HUES64 (cell line): ENCODE results near the gene RMI2.

Experiments used
- H3K27ac ChIP-seq: 2 replicates; pipeline ENCODE4 v1.7.0; 2013; ENCODE audit warnings: low read depth, low read length, inconsistent platforms
- H3K27me3 ChIP-seq: 2 replicates; pipeline ENCODE4 v1.6.1; 2013; ENCODE audit warnings: mild to moderate bottlenecking, low read length; ENCODE audit not compliant: insufficient read depth
- H3K36me3 ChIP-seq: 2 replicates; pipeline ENCODE4 v1.6.1; 2013; ENCODE audit warnings: mild to moderate bottlenecking, low read length; ENCODE audit not compliant: insufficient read depth
- H3K4me1 ChIP-seq: 2 replicates; pipeline ENCODE4 v1.6.1; 2013; ENCODE audit warnings: mild to moderate bottlenecking, low read length, moderate library complexity; ENCODE audit not compliant: insufficient read depth
- H3K4me3 ChIP-seq: 2 replicates; pipeline ENCODE4 v1.5.1; 2013; ENCODE audit warnings: mild to moderate bottlenecking, low read length, moderate library complexity
- H3K9ac ChIP-seq: 2 replicates; pipeline ENCODE4 v1.6.1; 2013; ENCODE audit warnings: mild to moderate bottlenecking, low read depth, low read length
- H3K9me3 ChIP-seq: 2 replicates; pipeline ENCODE4 v1.6.1; 2013; ENCODE audit warnings: low read depth, low read length; ENCODE audit not compliant: insufficient read depth
- WGBS: fragments of 150-250, 120-280 bp; methylation state at CpG from one replicate; pipeline ENCODE4 v1.1.7; 2013; ENCODE audit warnings: missing lambda C conversion rate; 5-methylcytosine and 5-hydroxymethylcytosine counted together

Gene RMI2

GRCh38 chr16:11330526-11331237, 14.6 kb upstream of the RMI2 start:
- Histone ChIP-seq H3K27me3 (no peaks in the 10 kb centered on the region), H3K9me3 (0 out of 2 replicates have a peak, but pooled peaks cover 5% of the 10 kb centered on the region), H3K4me1 (peaks cover 29% of the 10 kb centered on the region), H3K27ac (peak overlapping the region; percentile 35; the same call in 1 of the 2 replicates), H3K9ac (no peak overlapping the region), H3K4me3 (no peak overlapping the region), H3K36me3 (no peaks in the 10 kb centered on the region)
- 97% methylated on average over 5 of the region's 5 CpGs for WGBS

GRCh38 chr16:11331967-11332366, 13.3 kb upstream of the RMI2 start:
- Histone ChIP-seq H3K36me3 (no peaks in the 10 kb centered on the region), H3K4me3 (no peak overlapping the region), H3K27me3 (no peaks in the 10 kb centered on the region), H3K9ac (no peak overlapping the region), H3K27ac (no peak overlapping the region), H3K4me1 (peaks cover 27% of the 10 kb centered on the region), H3K9me3 (0 out of 2 replicates have a peak, but pooled peaks cover 5% of the 10 kb centered on the region)
- 90% methylated on average over 2 of the region's 2 CpGs for WGBS

GRCh38 chr16:11333010-11333409, 12.2 kb upstream of the RMI2 start:
- WGBS: 91% methylated on average over 9 of the region's 9 CpGs
- Histone ChIP-seq H3K4me3 (no peak overlapping the region), H3K36me3 (no peaks in the 10 kb centered on the region), H3K9ac (no peak overlapping the region), H3K27me3 (no peaks in the 10 kb centered on the region), H3K27ac (no peak overlapping the region), H3K4me1 (peaks cover 16% of the 10 kb centered on the region), H3K9me3 (0 out of 2 replicates have a peak, but pooled peaks cover 5% of the 10 kb centered on the region)

GRCh38 chr16:11333702-11334101, 11.6 kb upstream of the RMI2 start:
- 80% methylated on average over 7 of the region's 8 CpGs for WGBS
- no peaks in the 10 kb centered on the region for H3K36me3 ChIP-seq

GRCh38 chr16:11334831-11335404, 10.3 kb upstream of the RMI2 start:
- WGBS: 90% methylated on average over 6 of the region's 6 CpGs
- no peak overlapping the region for H3K4me3 ChIP-seq

More at GRCh38 chr16:11333702-11334101, 11.6 kb upstream of the RMI2 start:
- no peak overlapping the region for H3K4me3 ChIP-seq
- H3K9ac ChIP-seq: no peak overlapping the region
- no peak overlapping the region for H3K27ac ChIP-seq
- 0 out of 2 replicates have a peak, but pooled peaks cover 5% of the 10 kb centered on the region for H3K9me3 ChIP-seq
- H3K4me1 ChIP-seq: peaks cover 12% of the 10 kb centered on the region
- no peaks in the 10 kb centered on the region for H3K27me3 ChIP-seq

GRCh38 chr16:11339075-11339474, 6.2 kb upstream of the RMI2 start:
- no peak overlapping the region for H3K4me3 ChIP-seq
- no peaks in the 10 kb centered on the region for H3K36me3 ChIP-seq
- 86% methylated on average over 3 of the region's 3 CpGs for WGBS
- no peaks in the 10 kb centered on the region for H3K27me3 ChIP-seq
- peaks cover 6% of the 10 kb centered on the region; the same call in 1 of the 2 replicates for H3K4me1 ChIP-seq
- 0 out of 2 replicates have a peak, but pooled peaks cover 5% of the 10 kb centered on the region for H3K9me3 ChIP-seq
- H3K27ac ChIP-seq: no peak overlapping the region
- H3K9ac ChIP-seq: no peak overlapping the region

More at GRCh38 chr16:11334831-11335404, 10.3 kb upstream of the RMI2 start:
- no peaks in the 10 kb centered on the region for H3K27me3 ChIP-seq
- H3K9me3 ChIP-seq: 0 out of 2 replicates have a peak, but pooled peaks cover 5% of the 10 kb centered on the region
- no peak overlapping the region for H3K9ac ChIP-seq
- no peaks in the 10 kb centered on the region for H3K36me3 ChIP-seq
- no peak overlapping the region for H3K27ac ChIP-seq
- H3K4me1 ChIP-seq: peaks cover under 1% of the 10 kb centered on the region

- Histone ChIP-seq H3K27ac (peak overlapping the region; percentile 60; the same call in 1 of the 2 replicates), H3K36me3 (no peaks in the 10 kb centered on the region)
- 38% methylated on average over 4 of the region's 4 CpGs for WGBS
Measured at GRCh38 chr16:11340710-11341109, 4.5 kb upstream of the RMI2 start.

GRCh38 chr16:11341371-11341770, 3.9 kb upstream of the RMI2 start:
- Histone ChIP-seq H3K27me3 (no peaks in the 10 kb centered on the region), H3K9me3 (no peaks in the 10 kb centered on the region), H3K4me1 (peaks cover 6% of the 10 kb centered on the region; the same call in 1 of the 2 replicates), H3K27ac (no peak overlapping the region), H3K4me3 (no peak overlapping the region), H3K36me3 (no peaks in the 10 kb centered on the region), H3K9ac (no peak overlapping the region)
- WGBS: 95% methylated on average over 9 of the region's 9 CpGs

More at GRCh38 chr16:11340710-11341109, 4.5 kb upstream of the RMI2 start:
- H3K27me3 ChIP-seq: no peaks in the 10 kb centered on the region
- H3K9me3 ChIP-seq: no peaks in the 10 kb centered on the region
- no peak overlapping the region for H3K4me3 ChIP-seq
- H3K9ac ChIP-seq: no peak overlapping the region
- peaks cover 6% of the 10 kb centered on the region; the same call in 1 of the 2 replicates for H3K4me1 ChIP-seq

- H3K9ac ChIP-seq: no peak overlapping the region
- no peaks in the 10 kb centered on the region for H3K9me3 ChIP-seq
- H3K4me1 ChIP-seq: peaks cover 6% of the 10 kb centered on the region; the same call in 1 of the 2 replicates
- H3K27me3 ChIP-seq: no peaks in the 10 kb centered on the region
- H3K27ac ChIP-seq: no peak overlapping the region
- no peaks in the 10 kb centered on the region for H3K36me3 ChIP-seq
- WGBS: 71% methylated on average over 5 of the region's 5 CpGs
- no peak overlapping the region for H3K4me3 ChIP-seq
Measured at GRCh38 chr16:11342021-11342855, 3.0 kb upstream of the RMI2 start.

- peaks cover 12% of the 10 kb centered on the region for H3K36me3 ChIP-seq
- no peaks in the 10 kb centered on the region for H3K27me3 ChIP-seq
- no peak overlapping the region for H3K9ac ChIP-seq
- WGBS: 92% methylated on average over 8 of the region's 9 CpGs
- peaks cover 12% of the 10 kb centered on the region for H3K4me1 ChIP-seq
- H3K9me3 ChIP-seq: no peaks in the 10 kb centered on the region
- H3K27ac ChIP-seq: no peak overlapping the region
- peak overlapping the region; percentile 86; the same call in 1 of the 2 replicates for H3K4me3 ChIP-seq
Measured at GRCh38 chr16:11346700-11347319, 1.6 kb downstream of the RMI2 start.
